ENCODE results near the gene TKFC. TPM values are rescaled to one million over a fixed set of nuclear protein-coding genes. Genes with fewer than 3 reads are reported as not detected.

TKFC gene
- total and polyA plus RNA-seq, 4 donors, result 15.7 to 134 (median 53.4) TPM

GRCh38 chr11:61341706-61342105 lies 8.7 kb downstream of the TKFC start:
- no peak for TF ChIP-seq SP1 (IDR thresholded peaks at IDR 0.05)
- TF ChIP-seq HNF4A (conservative IDR thresholded peaks at IDR 0.05), result no peak
- no peak for TF ChIP-seq FOXA1 (IDR thresholded peaks at IDR 0.05)
- TF ChIP-seq GABPA (IDR thresholded peaks at IDR 0.05 in 1 of 2, conservative IDR thresholded peaks at IDR 0.05 in 1 of 2), result no peak
- TF ChIP-seq RXRA (IDR thresholded peaks at IDR 0.05), result no peak
- TF ChIP-seq MAX (IDR thresholded peaks at IDR 0.05), result no peak
- TF ChIP-seq ZBTB33 (IDR thresholded peaks at IDR 0.05), result no peak
- no peaks in the 10 kb centered on the region for H3K9me3 ChIP-seq (ENCODE audit: control insufficient read depth in 4 of 4, low read length in 3 of 4)
- H3K4me1 ChIP-seq (ENCODE audit: control insufficient read depth in 4 of 4, insufficient read depth in 4 of 4, low read length in 3 of 4), result peaks cover 0 to 6% (median 3%) of the 10 kb centered on the region in 4 donors
- no peak overlapping the region for H3K27ac ChIP-seq (ENCODE audit: low read depth in 1 of 2, low read length in 2 of 2)
- H3K36me3 ChIP-seq (ENCODE audit: control insufficient read depth in 4 of 4, insufficient read depth in 3 of 4, low read depth in 1 of 4, low read length in 3 of 4), result peaks cover 5 to 71% (median 42%) of the 10 kb centered on the region in 4 donors
- no peaks in the 10 kb centered on the region for H3K27me3 ChIP-seq (ENCODE audit: control insufficient read depth in 4 of 4, insufficient read depth in 4 of 4, low read length in 3 of 4)
- no peak overlapping the region for H3K9ac ChIP-seq (ENCODE audit: low read depth in 1 of 2, low read length in 2 of 2)
- no peak for DNase-seq (ENCODE audit: low spot score)
- H3K4me3 ChIP-seq (ENCODE audit: low read depth in 1 of 3, low read length in 3 of 3), result no peak overlapping the region
- WGBS, result 96% methylated on average over 4 of the region's 4 CpGs

GRCh38 chr11:61342207-61342803 lies 9.3 kb downstream of the TKFC start:
- peaks cover 5 to 74% (median 42%) of the 10 kb centered on the region in 4 donors for H3K36me3 ChIP-seq (ENCODE audit: control insufficient read depth in 4 of 4, insufficient read depth in 3 of 4, low read depth in 1 of 4, low read length in 3 of 4)
- no peak for DNase-seq (ENCODE audit: low spot score)
- 81% methylated on average over 20 of the region's 20 CpGs for WGBS
- no peak overlapping the region for H3K4me3 ChIP-seq (ENCODE audit: low read depth in 1 of 3, low read length in 3 of 3)
- no peaks in the 10 kb centered on the region for H3K9me3 ChIP-seq (ENCODE audit: control insufficient read depth in 4 of 4, low read length in 3 of 4)
- peaks cover 0 to 3% (median 0%) of the 10 kb centered on the region in 4 donors for H3K4me1 ChIP-seq (ENCODE audit: control insufficient read depth in 4 of 4, insufficient read depth in 4 of 4, low read length in 3 of 4)
- TF ChIP-seq FOXA2 (IDR thresholded peaks at IDR 0.05), result no peak
- TF ChIP-seq ZBTB33 (IDR thresholded peaks at IDR 0.05), result no peak
- TF ChIP-seq HNF4A (conservative IDR thresholded peaks at IDR 0.05), result no peak
- TF ChIP-seq, protein P1, sequence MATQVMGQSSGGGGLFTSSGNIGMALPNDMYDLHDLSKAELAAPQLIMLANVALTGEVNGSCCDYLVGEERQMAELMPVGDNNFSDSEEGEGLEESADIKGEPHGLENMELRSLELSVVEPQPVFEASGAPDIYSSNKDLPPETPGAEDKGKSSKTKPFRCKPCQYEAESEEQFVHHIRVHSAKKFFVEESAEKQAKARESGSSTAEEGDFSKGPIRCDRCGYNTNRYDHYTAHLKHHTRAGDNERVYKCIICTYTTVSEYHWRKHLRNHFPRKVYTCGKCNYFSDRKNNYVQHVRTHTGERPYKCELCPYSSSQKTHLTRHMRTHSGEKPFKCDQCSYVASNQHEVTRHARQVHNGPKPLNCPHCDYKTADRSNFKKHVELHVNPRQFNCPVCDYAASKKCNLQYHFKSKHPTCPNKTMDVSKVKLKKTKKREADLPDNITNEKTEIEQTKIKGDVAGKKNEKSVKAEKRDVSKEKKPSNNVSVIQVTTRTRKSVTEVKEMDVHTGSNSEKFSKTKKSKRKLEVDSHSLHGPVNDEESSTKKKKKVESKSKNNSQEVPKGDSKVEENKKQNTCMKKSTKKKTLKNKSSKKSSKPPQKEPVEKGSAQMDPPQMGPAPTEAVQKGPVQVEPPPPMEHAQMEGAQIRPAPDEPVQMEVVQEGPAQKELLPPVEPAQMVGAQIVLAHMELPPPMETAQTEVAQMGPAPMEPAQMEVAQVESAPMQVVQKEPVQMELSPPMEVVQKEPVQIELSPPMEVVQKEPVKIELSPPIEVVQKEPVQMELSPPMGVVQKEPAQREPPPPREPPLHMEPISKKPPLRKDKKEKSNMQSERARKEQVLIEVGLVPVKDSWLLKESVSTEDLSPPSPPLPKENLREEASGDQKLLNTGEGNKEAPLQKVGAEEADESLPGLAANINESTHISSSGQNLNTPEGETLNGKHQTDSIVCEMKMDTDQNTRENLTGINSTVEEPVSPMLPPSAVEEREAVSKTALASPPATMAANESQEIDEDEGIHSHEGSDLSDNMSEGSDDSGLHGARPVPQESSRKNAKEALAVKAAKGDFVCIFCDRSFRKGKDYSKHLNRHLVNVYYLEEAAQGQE (IDR thresholded peaks at IDR 0.05), result no peak
- no peak overlapping the region for H3K9ac ChIP-seq (ENCODE audit: low read depth in 1 of 2, low read length in 2 of 2)
- no peaks in the 10 kb centered on the region for H3K27me3 ChIP-seq (ENCODE audit: control insufficient read depth in 4 of 4, insufficient read depth in 4 of 4, low read length in 3 of 4)
- H3K27ac ChIP-seq (ENCODE audit: low read depth in 1 of 2, low read length in 2 of 2), result no peak overlapping the region
